T-cell (primary cell): ENCODE measurements around the gene CHRNA3. TPM values are rescaled to one million over a fixed set of nuclear protein-coding genes. Genes with fewer than 3 reads are reported as not detected.

Source experiments
- ATAC-seq, 4 experiments: fragments of 200-7000 bp in 3 of 4; fragments of 150-1000 bp in 1 of 4; cut with Tn5 transposase; replicated peaks in 1 of 4; 1 replicate in 3 of 4; 2 replicates in 1 of 4; pipeline ENCODE4 v1.10.0; 2021; ENCODE audit warnings: moderate library complexity in 3 of 4, mild to moderate bottlenecking in 2 of 4, moderate number of reproducible peaks in 1 of 4
- CTCF ChIA-PET, 2 donors: fragments of 300-600 bp; sonication (Branson Sonifier 250); formaldehyde crosslinking; loops; one replicate each; lab custom pipeline; 2022; ENCODE audit warnings: antibody characterized with exemption in 2 of 2; lab: Charles Lee
- POLR2A ChIA-PET, 2 donors: fragments of 300-600 bp; sonication (Branson Sonifier 250); formaldehyde crosslinking; loops; one replicate each; lab custom pipeline; 2022; ENCODE audit warnings: antibody characterized with exemption in 2 of 2; lab: Charles Lee
- DNase-seq, 35 experiments: peaks; one replicate each; pipeline versions ENCODE4 v3.0.0 to v3.0.0-alpha.2; 2013 to 2023
- H3K27ac ChIP-seq: one replicate; pipeline ENCODE4 v1.5.1; 2013; ENCODE audit warnings: low read length
- H3K27me3 ChIP-seq, 2 experiments: replicated peaks in 1 of 2; 1 replicate in 1 of 2; 2 replicates in 1 of 2; pipeline versions ENCODE4 v1.6.1 to v1.7.0; 2013; ENCODE audit warnings: low read length in 1 of 2, mixed read lengths in 1 of 2; ENCODE audit not compliant: control insufficient read depth in 2 of 2, insufficient read depth in 2 of 2; ENCODE audit errors: extremely low read depth in 1 of 2
- H3K36me3 ChIP-seq, 2 donors: 1 replicate in 1 of 2; 2 replicates in 1 of 2; pipeline versions ENCODE4 v1.6.1 to v1.7.0; 2013; ENCODE audit warnings: low read length in 1 of 2; ENCODE audit not compliant: control insufficient read depth in 2 of 2, insufficient read depth in 1 of 2; ENCODE audit errors: extremely low read depth in 1 of 2
- H3K4me1 ChIP-seq, 2 experiments: 1 replicate in 1 of 2; 2 replicates in 1 of 2; pipeline versions ENCODE4 v1.6.1 to v1.7.0; 2013; ENCODE audit warnings: low read length in 2 of 2, mixed read lengths in 1 of 2; ENCODE audit not compliant: insufficient read depth in 2 of 2, control insufficient read depth in 1 of 2; ENCODE audit errors: extremely low read depth in 1 of 2
- H3K4me3 ChIP-seq, 2 donors: 1 replicate in 1 of 2; 2 replicates in 1 of 2; pipeline versions ENCODE4 v1.5.1 to v1.7.0; 2013; ENCODE audit warnings: mild to moderate bottlenecking in 2 of 2, low read length in 1 of 2, moderate library complexity in 1 of 2; ENCODE audit not compliant: control insufficient read depth in 1 of 2; ENCODE audit errors: extremely low read depth in 1 of 2
- H3K9me3 ChIP-seq: 2 replicates; pipeline ENCODE4 v1.7.0; 2013
- H3K27ac Mint-ChIP-seq, 2 donors: one replicate each; pipeline ENCODE4 v1.8.0; 2020 to 2021; ENCODE audit warnings: mild to moderate bottlenecking in 2 of 2, mixed read lengths in 2 of 2
- H3K27me3 Mint-ChIP-seq, 2 donors: one replicate each; pipeline ENCODE4 v1.8.0; 2021 to 2022; ENCODE audit warnings: mixed read lengths in 2 of 2
- H3K36me3 Mint-ChIP-seq: one replicate; pipeline ENCODE4 v1.8.0; 2021; ENCODE audit warnings: mixed read lengths
- H3K4me1 Mint-ChIP-seq, 3 donors: one replicate each; pipeline ENCODE4 v1.8.0; 2020 to 2022; ENCODE audit warnings: mixed read lengths in 3 of 3, mild to moderate bottlenecking in 1 of 3
- H3K4me3 Mint-ChIP-seq, 3 donors: one replicate each; pipeline ENCODE4 v1.8.0; 2020 to 2022; ENCODE audit warnings: mild to moderate bottlenecking in 3 of 3, mixed read lengths in 3 of 3, moderate library complexity in 3 of 3
- H3K9me3 Mint-ChIP-seq, 3 donors: one replicate each; pipeline ENCODE4 v1.8.0; 2020 to 2022; ENCODE audit warnings: mixed read lengths in 3 of 3
- WGBS: methylation state at CpG from one replicate; pipeline ENCODE4 v1.1.5; 2013; ENCODE audit warnings: missing lambda C conversion rate; ENCODE audit not compliant: insufficient coverage; 5-methylcytosine and 5-hydroxymethylcytosine counted together
- total RNA-seq, 35 experiments: library from RNA in 6 of 35; stranded (reverse) in 6 of 35; fragments of 120-200 nt in 1 of 35; gene quantifications; one replicate each; pipeline versions ENCODE4 v1.2.1 to v1.2.4 and lab custom pipeline; 2013 to 2026

CHRNA3 gene
- total RNA-seq, 5 donors from 2014 or later (not counting 1 experiment from before 2014, with no cell fraction given): not detected

DNA sequence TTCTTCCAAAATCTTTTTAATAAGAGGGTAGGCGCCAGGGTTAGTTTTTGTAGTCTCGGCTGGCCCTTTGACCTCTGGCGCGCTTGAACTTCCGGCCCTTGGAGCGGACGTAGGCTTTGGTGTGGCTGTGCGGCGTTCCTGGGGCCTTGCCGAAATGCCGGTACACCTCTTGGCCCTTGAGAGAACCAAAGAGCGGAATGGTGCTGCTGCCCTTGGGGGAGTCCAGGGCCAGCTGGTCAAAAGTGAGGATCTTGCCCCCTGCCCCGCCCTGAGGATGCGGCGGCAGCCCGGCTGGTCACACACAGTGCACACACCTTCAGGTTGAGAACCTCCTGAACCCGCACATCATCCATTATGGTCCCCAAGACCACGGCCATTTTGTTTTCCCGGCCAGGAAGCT lies 40.2 kb upstream of the CHRNA3 start:
- Mint-ChIP-seq H3K27ac (no peak overlapping the region), H3K9me3 (no peaks in the 10 kb centered on the region), H3K36me3 (no peaks in the 10 kb centered on the region), H3K27me3 (peaks cover 0 to 5% of the 10 kb centered on the region in 2 donors), H3K4me1 (peaks cover 0 to 2% (median 1%) of the 10 kb centered on the region in 3 donors), H3K4me3 (no peak overlapping the region)
- POLR2A ChIA-PET: no interaction called here
- no peak overlapping the region for H3K27ac ChIP-seq
- no peaks in the 10 kb centered on the region for H3K9me3 ChIP-seq
- 89% methylated on average over 18 of the region's 19 CpGs for WGBS
- CTCF ChIA-PET: interaction anchor here in 1 of 2 donors (0.5 kb wide), 1 partner anchor 25 kb away, joined by 4 read pairs; no protein-coding TSS in a partner anchor
- H3K27me3 ChIP-seq: peaks cover 0 to 9% of the 10 kb centered on the region in 2 experiments
- DNase-seq (no peak), ATAC-seq (no peak)
- no peak overlapping the region for H3K4me3 ChIP-seq
- no peaks in the 10 kb centered on the region for H3K36me3 ChIP-seq
- no peaks in the 10 kb centered on the region for H3K4me1 ChIP-seq

DNA sequence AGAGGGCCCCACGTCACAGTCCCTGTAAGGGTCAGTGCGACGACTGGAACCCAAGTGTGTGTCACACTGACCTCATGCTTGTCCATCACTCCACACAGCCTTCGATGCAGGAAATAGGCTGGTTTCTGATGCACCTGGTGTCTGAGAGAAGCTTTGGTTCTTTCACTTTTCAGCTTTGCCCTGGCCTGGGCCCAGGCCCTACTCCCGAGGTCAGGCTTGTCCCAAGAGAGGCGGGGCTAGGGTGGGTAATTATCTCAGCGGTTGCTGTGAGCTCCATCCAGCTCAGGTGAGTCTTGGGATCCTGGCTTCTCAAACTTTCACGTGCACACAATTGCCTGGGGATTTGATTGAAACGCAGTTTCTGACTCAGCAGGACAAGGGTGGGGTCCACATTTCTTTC lies 39.8 kb upstream of the CHRNA3 start:
- H3K4me3 Mint-ChIP-seq: no peak overlapping the region
- H3K27ac Mint-ChIP-seq: no peak overlapping the region
- no peaks in the 10 kb centered on the region for H3K36me3 ChIP-seq
- no peaks in the 10 kb centered on the region for H3K9me3 Mint-ChIP-seq
- 40% methylated on average over 2 of the region's 9 CpGs for WGBS
- ChIA-PET CTCF (interaction anchor here in 1 of 2 donors (0.5 kb wide), 1 partner anchor 24 kb away, joined by 4 read pairs; no protein-coding TSS in a partner anchor), POLR2A (no interaction called here)
- peaks cover 0 to 2% (median 1%) of the 10 kb centered on the region in 3 donors for H3K4me1 Mint-ChIP-seq
- no peak for ATAC-seq
- no peaks in the 10 kb centered on the region for H3K4me1 ChIP-seq
- peaks cover 0 to 4% of the 10 kb centered on the region in 2 donors for H3K27me3 Mint-ChIP-seq
- H3K36me3 Mint-ChIP-seq: no peaks in the 10 kb centered on the region
- peaks cover 0 to 9% of the 10 kb centered on the region in 2 experiments for H3K27me3 ChIP-seq
- DNase-seq: no peak
- H3K9me3 ChIP-seq: no peaks in the 10 kb centered on the region
- no peak overlapping the region for H3K27ac ChIP-seq
- H3K4me3 ChIP-seq: no peak overlapping the region

DNA sequence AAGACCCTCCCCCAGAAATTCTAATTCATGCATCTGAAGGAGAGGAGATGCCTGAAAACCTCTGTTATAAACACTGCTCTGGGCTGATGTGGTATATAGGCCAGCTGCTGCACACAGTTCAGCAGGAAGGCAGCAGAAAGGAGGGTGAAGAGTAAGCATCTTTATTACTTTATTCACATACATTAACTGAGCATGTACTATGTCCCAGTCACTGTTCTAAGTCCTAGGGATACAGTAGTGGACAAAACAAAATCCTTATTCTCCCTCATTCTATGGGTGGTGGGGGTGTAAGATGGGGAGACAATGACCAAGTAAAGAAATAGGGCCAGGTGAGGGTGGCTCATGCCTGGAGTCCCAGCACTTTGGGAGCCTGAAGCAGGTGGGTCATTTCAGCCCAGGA lies 38.0 kb upstream of the CHRNA3 start:
- Mint-ChIP-seq H3K36me3 (no peaks in the 10 kb centered on the region), H3K27me3 (peaks cover 0 to 4% of the 10 kb centered on the region in 2 donors), H3K4me1 (peaks cover 0 to 2% (median 1%) of the 10 kb centered on the region in 3 donors), H3K4me3 (no peak overlapping the region), H3K27ac (no peak overlapping the region), H3K9me3 (no peaks in the 10 kb centered on the region)
- no peaks in the 10 kb centered on the region for H3K36me3 ChIP-seq
- H3K4me3 ChIP-seq: no peak overlapping the region
- H3K9me3 ChIP-seq: no peaks in the 10 kb centered on the region
- POLR2A ChIA-PET: no interaction called here
- CTCF ChIA-PET: no interaction called here
- peaks cover 0 to 11% of the 10 kb centered on the region in 2 experiments for H3K27me3 ChIP-seq
- H3K27ac ChIP-seq: no peak overlapping the region
- H3K4me1 ChIP-seq: no peaks in the 10 kb centered on the region
- no peak for ATAC-seq
- DNase-seq: no peak

DNA sequence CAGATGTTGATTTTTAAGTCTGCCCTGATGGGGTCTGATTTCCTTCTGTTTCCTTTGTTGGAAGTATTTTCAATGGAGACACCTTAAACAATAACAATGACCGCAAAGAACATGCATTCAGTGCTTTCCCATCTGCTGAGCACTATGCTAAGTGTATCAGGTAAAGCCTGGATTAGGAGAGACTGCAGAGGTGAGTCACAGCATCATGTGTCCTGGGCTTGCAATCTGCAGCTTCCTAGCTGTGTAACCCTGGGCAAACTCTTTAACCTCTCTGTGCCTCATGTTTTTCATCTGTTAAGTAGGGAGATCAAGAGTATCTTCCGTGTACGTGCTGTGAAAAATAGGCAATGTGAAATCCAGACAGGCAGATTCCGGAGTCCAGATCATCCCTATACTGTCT lies 33.5 kb upstream of the CHRNA3 start:
- Histone ChIP-seq H3K4me1 (no peaks in the 10 kb centered on the region), H3K4me3 (no peak overlapping the region), H3K36me3 (no peaks in the 10 kb centered on the region), H3K9me3 (no peaks in the 10 kb centered on the region), H3K27ac (no peak overlapping the region), H3K27me3 (peaks cover 0 to 6% of the 10 kb centered on the region in 2 experiments)
- no peaks in the 10 kb centered on the region for H3K36me3 Mint-ChIP-seq
- CTCF ChIA-PET: no interaction called here
- POLR2A ChIA-PET: no interaction called here
- ATAC-seq (no peak), DNase-seq (no peak)
- no peaks in the 10 kb centered on the region for H3K4me1 Mint-ChIP-seq
- no peaks in the 10 kb centered on the region for H3K9me3 Mint-ChIP-seq
- no peak overlapping the region for H3K27ac Mint-ChIP-seq
- WGBS: no CpG with 5 or more reads among the region's 4 CpGs
- peaks cover 0 to 2% of the 10 kb centered on the region in 2 donors for H3K27me3 Mint-ChIP-seq
- H3K4me3 Mint-ChIP-seq: no peak overlapping the region

DNA sequence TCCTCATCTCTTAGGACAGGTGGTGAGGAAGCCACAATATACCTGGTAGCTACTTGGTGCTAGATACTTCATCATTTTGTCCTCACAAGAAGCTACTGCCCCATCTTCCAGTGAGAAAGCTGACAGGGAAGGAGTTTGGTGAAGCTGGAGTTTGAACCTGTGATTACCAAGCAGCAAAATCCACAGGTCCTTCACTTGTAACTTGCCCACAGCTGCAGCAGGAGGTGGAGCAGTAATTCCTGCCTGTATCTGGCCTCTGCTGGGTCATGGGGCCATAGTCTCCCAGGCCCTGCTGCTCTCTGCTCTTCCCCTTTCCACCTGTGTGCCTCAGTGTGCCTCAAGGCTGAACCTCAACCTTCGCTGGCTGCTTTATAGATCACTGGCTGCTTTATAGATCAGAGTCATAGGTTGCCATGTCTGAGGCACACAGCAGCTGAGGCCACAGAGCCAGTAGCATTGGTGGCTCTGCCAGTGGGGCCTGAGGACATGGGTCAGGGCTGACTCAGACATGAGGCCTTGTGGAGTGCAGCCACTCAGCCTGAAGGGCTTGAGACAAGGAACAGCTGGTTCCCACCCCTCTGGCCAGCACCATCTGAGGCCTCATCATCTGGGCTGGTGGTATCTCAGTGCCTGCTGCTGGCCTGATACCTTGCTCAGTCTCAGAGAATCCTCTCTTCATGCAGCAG lies 31.3 kb upstream of the CHRNA3 start:
- H3K36me3 Mint-ChIP-seq: no peaks in the 10 kb centered on the region
- ChIA-PET POLR2A (no interaction called here), CTCF (no interaction called here)
- no peak overlapping the region for H3K4me3 Mint-ChIP-seq
- no peaks in the 10 kb centered on the region for H3K4me1 Mint-ChIP-seq
- H3K27me3 ChIP-seq: peaks cover 0 to 6% of the 10 kb centered on the region in 2 experiments
- 67% methylated on average over 1 of the region's 1 CpG for WGBS
- no peaks in the 10 kb centered on the region for H3K36me3 ChIP-seq
- ATAC-seq (no peak), DNase-seq (no peak)
- no peaks in the 10 kb centered on the region for H3K9me3 ChIP-seq
- H3K4me3 ChIP-seq: no peak overlapping the region
- H3K9me3 Mint-ChIP-seq: no peaks in the 10 kb centered on the region
- H3K27me3 Mint-ChIP-seq: no peaks in the 10 kb centered on the region
- H3K27ac ChIP-seq: no peak overlapping the region
- H3K27ac Mint-ChIP-seq: no peak overlapping the region
- H3K4me1 ChIP-seq: no peaks in the 10 kb centered on the region

DNA sequence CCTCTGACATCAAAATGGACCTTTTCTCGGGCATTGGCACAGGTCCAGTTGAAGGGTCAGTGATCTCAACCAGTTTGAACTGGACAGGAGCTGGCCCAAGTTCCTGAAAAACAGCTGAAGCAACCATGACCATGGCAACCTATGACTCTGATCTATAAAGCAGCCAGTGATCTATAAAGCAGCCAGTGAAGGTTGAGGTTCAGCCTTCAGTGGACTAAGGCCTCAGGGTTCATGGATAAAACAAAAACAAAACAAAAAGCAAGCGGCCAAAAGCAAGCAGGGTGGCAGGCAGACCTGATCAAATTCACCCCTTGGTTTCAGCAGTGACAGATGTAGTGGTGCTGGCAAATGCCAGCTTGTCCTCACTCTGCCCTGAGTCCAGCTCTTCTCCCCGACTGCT lies 30.2 kb upstream of the CHRNA3 start:
- ChIA-PET CTCF (no interaction called here), POLR2A (no interaction called here)
- Mint-ChIP-seq H3K4me1 (no peaks in the 10 kb centered on the region), H3K27me3 (no peaks in the 10 kb centered on the region), H3K36me3 (no peaks in the 10 kb centered on the region), H3K27ac (no peak overlapping the region), H3K4me3 (no peak overlapping the region), H3K9me3 (no peaks in the 10 kb centered on the region)
- ATAC-seq (no peak), DNase-seq (no peak)
- no peak overlapping the region for H3K4me3 ChIP-seq
- no peaks in the 10 kb centered on the region for H3K9me3 ChIP-seq
- H3K27ac ChIP-seq: no peak overlapping the region
- H3K4me1 ChIP-seq: no peaks in the 10 kb centered on the region
- H3K36me3 ChIP-seq: no peaks in the 10 kb centered on the region
- WGBS: 57% methylated on average over 2 of the region's 3 CpGs
- H3K27me3 ChIP-seq: peaks cover 0 to 6% of the 10 kb centered on the region in 2 experiments
